Measurements from ENCODE around the gene TOLLIP. TPM values are rescaled to one million over a fixed set of nuclear protein-coding genes. Genes with fewer than 3 reads are reported as not detected.

The TOLLIP gene
- total RNA-seq, 4 donors from 2014 or later, result 114 to 167 (median 129) TPM

- no peak overlapping the region for H3K4me3 ChIP-seq (ENCODE audit: low read depth, poor library complexity, severe bottlenecking)
- no peak for TF ChIP-seq POLR2A (IDR thresholded peaks at IDR 0.05)
- TF ChIP-seq, protein P1, sequence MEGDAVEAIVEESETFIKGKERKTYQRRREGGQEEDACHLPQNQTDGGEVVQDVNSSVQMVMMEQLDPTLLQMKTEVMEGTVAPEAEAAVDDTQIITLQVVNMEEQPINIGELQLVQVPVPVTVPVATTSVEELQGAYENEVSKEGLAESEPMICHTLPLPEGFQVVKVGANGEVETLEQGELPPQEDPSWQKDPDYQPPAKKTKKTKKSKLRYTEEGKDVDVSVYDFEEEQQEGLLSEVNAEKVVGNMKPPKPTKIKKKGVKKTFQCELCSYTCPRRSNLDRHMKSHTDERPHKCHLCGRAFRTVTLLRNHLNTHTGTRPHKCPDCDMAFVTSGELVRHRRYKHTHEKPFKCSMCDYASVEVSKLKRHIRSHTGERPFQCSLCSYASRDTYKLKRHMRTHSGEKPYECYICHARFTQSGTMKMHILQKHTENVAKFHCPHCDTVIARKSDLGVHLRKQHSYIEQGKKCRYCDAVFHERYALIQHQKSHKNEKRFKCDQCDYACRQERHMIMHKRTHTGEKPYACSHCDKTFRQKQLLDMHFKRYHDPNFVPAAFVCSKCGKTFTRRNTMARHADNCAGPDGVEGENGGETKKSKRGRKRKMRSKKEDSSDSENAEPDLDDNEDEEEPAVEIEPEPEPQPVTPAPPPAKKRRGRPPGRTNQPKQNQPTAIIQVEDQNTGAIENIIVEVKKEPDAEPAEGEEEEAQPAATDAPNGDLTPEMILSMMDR (IDR thresholded peaks at IDR 0.05), result no peak
Measured at GRCh38 chr11:1237851-1238250, 71.6 kb downstream of the TOLLIP start.

DNA sequence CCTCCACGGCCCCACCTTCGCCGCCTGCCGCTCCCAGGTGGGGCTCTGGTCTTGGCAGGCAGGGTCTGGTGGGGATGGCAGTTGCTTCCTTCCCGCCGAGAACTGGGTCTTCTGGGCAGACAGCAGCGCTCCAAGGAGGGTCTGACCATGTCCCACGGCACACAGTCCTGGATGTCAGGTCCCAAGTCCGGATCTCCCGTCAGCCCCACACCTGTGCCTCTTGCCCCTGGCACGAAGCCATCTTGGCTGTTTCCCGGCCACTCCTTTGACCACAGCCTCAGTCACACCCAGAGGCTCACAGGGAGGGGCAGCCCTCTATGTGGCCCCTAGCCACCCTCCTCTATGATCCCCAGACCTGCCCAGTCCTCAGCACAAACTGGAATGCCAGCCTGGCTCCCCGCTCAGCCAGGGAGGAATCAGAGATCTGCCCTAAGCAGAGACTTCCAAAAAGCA is 72.3 kb downstream of the TOLLIP start:
- H3K4me3 ChIP-seq (ENCODE audit: low read depth, poor library complexity, severe bottlenecking), result no peak overlapping the region
- no peak for TF ChIP-seq POLR2A (IDR thresholded peaks at IDR 0.05)
- 74% methylated on average over 12 to 13 of the region's 13 CpGs for WGBS, 2 donors
- no peak for DNase-seq (ENCODE audit: low spot score in 2 of 2)
- intact Hi-C loops (cut with DNase I; ENCODE audit: low total_unique reads), result no loop called here

More at GRCh38 chr11:1237851-1238250, 71.6 kb downstream of the TOLLIP start:
- intact Hi-C loops (cut with DNase I; ENCODE audit: low total_unique reads), result no loop called here
- DNase-seq (ENCODE audit: low spot score in 2 of 2), result no peak
- WGBS, 2 donors, result 94 to 96% methylated on average over 7 to 10 of the region's 10 CpGs

DNA sequence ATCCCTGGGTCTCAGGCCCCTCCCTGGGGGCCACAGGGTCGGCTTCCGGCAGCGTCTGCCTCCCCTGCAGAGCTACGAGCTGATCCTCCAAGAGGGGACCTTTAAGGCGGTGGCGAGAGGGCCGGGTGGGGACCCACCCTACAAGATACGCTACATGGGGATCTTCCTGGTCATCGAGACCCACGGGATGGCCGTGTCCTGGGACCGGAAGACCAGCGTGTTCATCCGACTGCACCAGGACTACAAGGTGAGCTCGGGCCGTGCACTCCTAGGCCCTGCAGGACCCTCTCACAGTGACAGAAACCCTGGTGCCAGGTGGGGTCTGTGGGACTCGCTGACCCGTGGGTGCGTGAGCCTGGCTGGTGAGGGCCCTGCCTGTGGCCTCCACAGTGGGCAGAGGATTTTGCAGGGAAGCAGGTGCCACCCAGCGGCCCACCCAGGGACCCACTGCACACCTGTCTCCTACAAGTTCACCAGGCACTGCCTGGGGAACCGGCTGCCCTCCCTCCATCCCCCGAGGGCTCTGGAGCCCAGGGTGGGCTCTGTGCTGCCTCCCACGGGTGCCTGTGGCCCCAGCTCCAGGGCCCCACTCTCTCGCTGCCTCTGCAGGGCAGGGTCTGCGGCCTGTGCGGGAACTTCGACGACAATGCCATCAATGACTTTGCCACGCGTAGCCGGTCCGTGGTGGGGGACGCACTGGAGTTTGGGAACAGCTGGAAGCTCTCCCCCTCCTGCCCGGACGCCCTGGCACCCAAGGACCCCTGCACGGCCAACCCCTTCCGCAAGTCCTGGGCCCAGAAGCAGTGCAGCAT is 72.9 kb downstream of the TOLLIP start:
- H3K4me3 ChIP-seq (ENCODE audit: low read depth, poor library complexity, severe bottlenecking), result no peak overlapping the region
- DNase-seq (ENCODE audit: low spot score in 2 of 2), result peak in 1 of 2 donors; percentile 76
- 85 to 90% methylated on average over 12 to 22 of the region's 37 CpGs for WGBS, 2 donors
- intact Hi-C loops (cut with DNase I; ENCODE audit: low total_unique reads), result no loop called here
- TF ChIP-seq, protein P1 (IDR thresholded peaks at IDR 0.05), result no peak
- TF ChIP-seq POLR2A (IDR thresholded peaks at IDR 0.05), result no peak

- intact Hi-C loops (cut with DNase I; ENCODE audit: low total_unique reads), result no loop called here
- WGBS, 2 donors, result 52 to 79% methylated on average over 6 to 14 of the region's 16 CpGs
- DNase-seq (ENCODE audit: low spot score in 2 of 2), result peak in 1 of 2 donors; percentile 74
- no peak overlapping the region for H3K4me3 ChIP-seq (ENCODE audit: low read depth, poor library complexity, severe bottlenecking)
- no peak for TF ChIP-seq POLR2A (IDR thresholded peaks at IDR 0.05)
- TF ChIP-seq, protein P1 (IDR thresholded peaks at IDR 0.05), result no peak
Measured at GRCh38 chr11:1235901-1236315, 73.5 kb downstream of the TOLLIP start.

GRCh38 chr11:1235306-1235900 is 74.0 kb downstream of the TOLLIP start:
- TF ChIP-seq, protein P1 (IDR thresholded peaks at IDR 0.05), result no peak
- no peak for TF ChIP-seq POLR2A (IDR thresholded peaks at IDR 0.05)
- 72 to 75% methylated on average over 21 to 23 of the region's 23 CpGs for WGBS, 2 donors
- H3K4me3 ChIP-seq (ENCODE audit: low read depth, poor library complexity, severe bottlenecking), result no peak overlapping the region
- DNase-seq (ENCODE audit: low spot score in 2 of 2), result peak in 1 of 2 donors; percentile 69
- intact Hi-C loops (cut with DNase I; ENCODE audit: low total_unique reads), result no loop called here

GRCh38 chr11:1234771-1235305 is 74.6 kb downstream of the TOLLIP start:
- peak in 1 of 2 donors; percentile 78 for DNase-seq (ENCODE audit: low spot score in 2 of 2)
- no peak for TF ChIP-seq POLR2A (IDR thresholded peaks at IDR 0.05)
- TF ChIP-seq, protein P1 (IDR thresholded peaks at IDR 0.05), result no peak
- H3K4me3 ChIP-seq (ENCODE audit: low read depth, poor library complexity, severe bottlenecking), result no peak overlapping the region
- WGBS, 2 donors, result 79 to 84% methylated on average over 20 to 23 of the region's 23 CpGs
- intact Hi-C loops (cut with DNase I; ENCODE audit: low total_unique reads), result no loop called here
